SU-DHL-6 (cell line): ENCODE data around the gene DCDC2C.

Experiments
- EZH2phosphoT487 ChIP-seq: fragments of 200-600 bp; sonication (generic), shearing (Covaris generic); conservative IDR thresholded peaks from 2 replicates; pipeline ENCODE4 v1.6.1; 2018; ENCODE audit warnings: mild to moderate bottlenecking, antibody characterized with exemption, low read length, moderate library complexity, mixed read lengths
- TF ChIP-seq, protein P1 (sequence below): fragments of 200-600 bp; sonication (generic); IDR thresholded peaks from one replicate; pipeline ENCODE4 v1.5.1; 2017; ENCODE audit warnings: antibody characterized with exemption, mild to moderate bottlenecking, low read length, moderate library complexity; ENCODE audit not compliant: insufficient read depth, poor library complexity, severe bottlenecking

DNA sequence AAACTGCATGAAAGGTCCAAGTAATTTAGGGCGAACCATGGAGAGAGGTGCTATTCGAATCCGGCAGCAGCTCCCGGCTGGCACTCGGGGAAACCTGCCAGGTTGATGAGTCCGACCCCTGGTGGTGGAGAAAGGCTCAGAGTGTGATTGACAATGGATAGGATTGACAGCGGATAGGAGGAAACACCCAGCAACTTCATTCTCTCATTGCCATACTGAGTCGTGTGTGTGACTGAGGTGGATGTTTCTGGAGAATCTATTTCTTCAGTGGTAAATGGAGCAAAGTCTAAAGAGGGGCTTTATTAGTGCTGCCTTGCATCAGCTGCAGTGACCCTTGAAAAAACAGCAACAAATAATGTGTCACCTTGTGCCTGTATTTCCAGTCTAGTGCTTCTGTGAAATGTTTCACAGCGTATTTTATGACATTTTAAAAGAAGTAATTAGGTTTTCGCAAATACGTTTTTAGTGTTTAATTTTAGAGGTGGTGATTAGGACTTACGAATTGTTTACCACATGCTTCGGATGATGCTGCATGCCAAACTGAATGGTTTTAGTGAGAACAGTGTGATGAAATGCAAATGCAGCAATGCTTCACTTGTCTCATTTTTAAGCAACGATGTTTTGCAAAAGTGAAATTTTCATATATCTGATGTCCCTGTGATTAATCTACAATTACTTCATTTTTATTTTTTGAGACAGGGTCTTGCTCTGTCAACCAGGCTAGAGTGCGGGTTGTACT is 102.0 kb downstream of the DCDC2C start:
- TF ChIP-seq, protein P1, sequence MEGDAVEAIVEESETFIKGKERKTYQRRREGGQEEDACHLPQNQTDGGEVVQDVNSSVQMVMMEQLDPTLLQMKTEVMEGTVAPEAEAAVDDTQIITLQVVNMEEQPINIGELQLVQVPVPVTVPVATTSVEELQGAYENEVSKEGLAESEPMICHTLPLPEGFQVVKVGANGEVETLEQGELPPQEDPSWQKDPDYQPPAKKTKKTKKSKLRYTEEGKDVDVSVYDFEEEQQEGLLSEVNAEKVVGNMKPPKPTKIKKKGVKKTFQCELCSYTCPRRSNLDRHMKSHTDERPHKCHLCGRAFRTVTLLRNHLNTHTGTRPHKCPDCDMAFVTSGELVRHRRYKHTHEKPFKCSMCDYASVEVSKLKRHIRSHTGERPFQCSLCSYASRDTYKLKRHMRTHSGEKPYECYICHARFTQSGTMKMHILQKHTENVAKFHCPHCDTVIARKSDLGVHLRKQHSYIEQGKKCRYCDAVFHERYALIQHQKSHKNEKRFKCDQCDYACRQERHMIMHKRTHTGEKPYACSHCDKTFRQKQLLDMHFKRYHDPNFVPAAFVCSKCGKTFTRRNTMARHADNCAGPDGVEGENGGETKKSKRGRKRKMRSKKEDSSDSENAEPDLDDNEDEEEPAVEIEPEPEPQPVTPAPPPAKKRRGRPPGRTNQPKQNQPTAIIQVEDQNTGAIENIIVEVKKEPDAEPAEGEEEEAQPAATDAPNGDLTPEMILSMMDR, result no peak
- no peak for TF ChIP-seq EZH2phosphoT487
